HepG2 (cell line): Measurements from ENCODE around the gene TDRD9. TPM values are rescaled to one million over a fixed set of nuclear protein-coding genes. Genes with fewer than 3 reads are reported as not detected.
A peak's percentile ranks its signal among the peaks of the same experiment; 100 is the strongest.

Experiments
- ATAC-seq: fragments of 200-7000 bp; cut with Tn5 transposase; 3 replicates; pipeline ENCODE4 v1.9.1; 2020; ENCODE audit warnings: mild to moderate bottlenecking, moderate library complexity
- BruUV-seq: library from RNA; stranded (reverse); fragments of 400-500 nt; replicated peaks from 2 replicates; lab custom pipeline; 2021; lab: Mats Ljungman, UMichigan
- CTCF ChIA-PET: fragments of 300-600 bp; formaldehyde crosslinking; extraction: SDS; loops from one replicate; lab custom pipeline; 2021; ENCODE audit warnings: low total read pairs, inconsistent platforms, low intra/inter-chr PET ratio; lab: Yijun Ruan, JAX
- POLR2A ChIA-PET: fragments of 350-600 bp; sonication (Branson Sonifier 250); formaldehyde crosslinking; loops from one replicate; lab custom pipeline; 2020; ENCODE audit warnings: antibody characterized with exemption, inconsistent platforms; lab: Yijun Ruan, JAX
- DNase-seq: peaks from one replicate; pipeline ENCODE4 v3.0.0-alpha.2; 2015; ENCODE audit warnings: low spot score
- FAIRE-seq: peaks from 3 replicates; lab custom pipeline; 2011; peaks lifted over from hg19 to GRCh38; lab: Jason Lieb, UNC
- H2AFZ ChIP-seq: one replicate; pipeline ENCODE4 v1.6.1; 2011; ENCODE audit warnings: low read length, inconsistent platforms
- H3K27ac ChIP-seq: fragments of 300-600 bp; 3 replicates; pipeline ENCODE4 v1.8.0; 2011; ENCODE audit warnings: mixed run types, mild to moderate bottlenecking, mixed read lengths, low read length, inconsistent platforms; ENCODE audit not compliant: insufficient read depth; ENCODE audit errors: extremely low read length
- H3K27me3 ChIP-seq, 2 experiments: fragments of 200-600 bp in 1 of 2; 2 replicates in 1 of 2; 3 replicates in 1 of 2; pipeline versions ENCODE4 v1.6.0 to v1.8.0; 2011; ENCODE audit warnings: low read length in 2 of 2, mild to moderate bottlenecking in 2 of 2, moderate library complexity in 2 of 2, inconsistent platforms in 1 of 2; ENCODE audit not compliant: insufficient read depth in 2 of 2, control insufficient read depth in 1 of 2
- H3K36me3 ChIP-seq, 2 experiments: fragments of 200-600 bp in 1 of 2; replicated peaks in 1 of 2; 2 replicates in 1 of 2; 3 replicates in 1 of 2; pipeline versions ENCODE4 v1.5.1 to v1.8.0; 2011; ENCODE audit warnings: low read length in 2 of 2, inconsistent platforms in 1 of 2; ENCODE audit not compliant: insufficient read depth in 2 of 2, control insufficient read depth in 1 of 2
- H3K4me1 ChIP-seq: 2 replicates; pipeline ENCODE4 v1.5.1; 2012; ENCODE audit warnings: low read length, inconsistent platforms; ENCODE audit not compliant: insufficient read depth
- H3K4me2 ChIP-seq: 2 replicates; pipeline ENCODE4 v1.6.0; 2011; ENCODE audit warnings: low read depth, low read length, inconsistent platforms
- H3K4me3 ChIP-seq, 3 experiments: fragments of 200-600 bp in 1 of 3; sonication (generic), shearing (Covaris generic) in 1 of 3; replicated peaks in 1 of 3; 2 replicates each; pipeline ENCODE4 v1.5.1; 2011 to 2016; ENCODE audit warnings: low read length in 3 of 3, inconsistent platforms in 2 of 3, low read depth in 2 of 3, mild to moderate bottlenecking in 2 of 3, control low read depth in 1 of 3, mixed read lengths in 1 of 3; ENCODE audit not compliant: insufficient read depth in 1 of 3
- H3K79me2 ChIP-seq: one replicate; pipeline ENCODE4 v1.6.1; 2011; ENCODE audit warnings: low read length, inconsistent platforms; ENCODE audit not compliant: insufficient read depth
- H3K9ac ChIP-seq: 2 replicates; pipeline ENCODE4 v1.6.0; 2011; ENCODE audit warnings: mild to moderate bottlenecking, low read depth, low read length, inconsistent platforms; ENCODE audit not compliant: insufficient read depth
- H3K9me3 ChIP-seq: 2 replicates; pipeline ENCODE4 v1.5.1; 2012; ENCODE audit warnings: mild to moderate bottlenecking, low read length
- H4K20me1 ChIP-seq: 2 replicates; pipeline ENCODE4 v1.6.0; 2011; ENCODE audit warnings: inconsistent platforms, mild to moderate bottlenecking, low read length, moderate library complexity; ENCODE audit not compliant: insufficient read depth
- CEBPB ChIP-seq: IDR thresholded peaks from 2 replicates; pipeline ENCODE4 v1.6.1; 2011; ENCODE audit warnings: low read depth, low read length, improper control_type of control experiment, borderline replicate concordance
- CENPX ChIP-seq: sonication (generic); formaldehyde crosslinking; IDR thresholded peaks from 2 replicates; pipeline ENCODE4 v1.9.0; 2021; ENCODE audit warnings: mild to moderate bottlenecking, missing genetic modification reagents, moderate library complexity
- ETV5 ChIP-seq: IDR thresholded peaks from 2 replicates; pipeline ENCODE4 v1.6.1; 2018; ENCODE audit warnings: missing biosample characterization, missing genetic modification reagents, inconsistent platforms, borderline replicate concordance
- JDP2 ChIP-seq: sonication (generic); formaldehyde crosslinking; IDR thresholded peaks from 2 replicates; pipeline ENCODE4 v1.8.1; 2022; ENCODE audit warnings: missing genetic modification reagents, borderline replicate concordance
- KIAA2018 ChIP-seq: sonication (generic); formaldehyde crosslinking; IDR thresholded peaks from 2 replicates; pipeline ENCODE4 v1.5.0; 2020; ENCODE audit warnings: mild to moderate bottlenecking, missing genetic modification reagents, borderline replicate concordance
- SNRNP70 ChIP-seq: fragments of 200-400 bp; formaldehyde crosslinking; IDR thresholded peaks from 2 replicates; pipeline ENCODE4 v1.6.1; 2017; ENCODE audit warnings: mild to moderate bottlenecking, low read depth, low read length, moderate library complexity
- ZNF503 ChIP-seq: sonication (generic); formaldehyde crosslinking; IDR thresholded peaks from 2 replicates; pipeline ENCODE4 v1.4.0; 2020; ENCODE audit warnings: missing genetic modification reagents
- WGBS: methylation state at CpG from one replicate; pipeline ENCODE4 v1.1.6; 2017; ENCODE audit warnings: low lambda C conversion rate; 5-methylcytosine and 5-hydroxymethylcytosine counted together
- in situ Hi-C: cut with HindIII; loops from 2 replicates; pipeline ENCODE4 v1.10.0; 2017; ENCODE audit warnings: low pct_unique_long_range_greater_than_20kb; ENCODE audit not compliant: extremely low pct_ligation_motif_present
- intact Hi-C: fragments of 100-400 bp; cut with micrococcal nuclease; formaldehyde crosslinking; loops from one replicate; pipeline ENCODE4 v1.10.0; 2022; ENCODE audit not compliant: unreplicated experiment
- polyA plus RNA-seq, 8 experiments: library from polyadenylated mRNA; depleted of rRNA in 3 of 8; stranded (reverse) in 7 of 8; unstranded in 1 of 8; fragments of >200 nt; fragmentation: Illumina TruSeq in 4 of 8; extraction: Trizol in 4 of 8; gene quantifications; 2 replicates each; pipeline versions ENCODE4 v1.2.1 to v1.2.3, GENCODE V29; 2011 to 2016; ENCODE audit warnings: low read depth in 4 of 8, missing spikeins in 1 of 8, mixed read lengths in 1 of 8; ENCODE audit not compliant: insufficient read depth in 1 of 8
- total RNA-seq, 5 experiments: library from RNA; depleted of rRNA; stranded (reverse); fragments of >200 nt; fragmentation: Illumina TruSeq; extraction: Trizol; gene quantifications; 2 replicates each; pipeline ENCODE4 v1.2.3, GENCODE V29; 2016; ENCODE audit warnings: low read depth in 1 of 5

Gene TDRD9
- total and polyA plus RNA-seq, 2 of the 13 experiments (the other 11 are each of a cell fraction or from before 2014, with no cell fraction given), result not detected

- no peak for TF ChIP-seq KIAA2018 (CRISPR knock-in tag)
Measured at GRCh38 chr14:103899833-103900232, 28.4 kb upstream of the TDRD9 start (continued).

GRCh38 chr14:103904493-103905107, 23.7 kb upstream of the TDRD9 start:
- H2AFZ ChIP-seq, result no peak overlapping the region
- peaks cover 6% of the 10 kb centered on the region; the same call in 1 of the 2 replicates for H3K4me1 ChIP-seq
- intact Hi-C loops (no loop called here), in situ Hi-C loops (loop anchor here (5.0 kb wide), 1 partner anchor 78 kb away; no protein-coding TSS in a partner anchor)
- no peaks in the 10 kb centered on the region for H3K36me3 ChIP-seq
- FAIRE-seq, result no peak
- no peaks in the 10 kb centered on the region for H4K20me1 ChIP-seq
- no peak overlapping the region for H3K4me3 ChIP-seq
- DNase-seq, result no peak
- no TSS peak for BruUV-seq
- no peaks in the 10 kb centered on the region for H3K9me3 ChIP-seq
- WGBS, result 87% methylated on average over 2 of the region's 2 CpGs
- H3K27ac ChIP-seq, result no peak overlapping the region
- H3K9ac ChIP-seq, result no peak overlapping the region
- TF ChIP-seq ETV5 (CRISPR knock-in tag) (no peak), ZNF503 (CRISPR knock-in tag) (no peak), CEBPB (peak; percentile 13; the same call in 1 of the 2 replicates), CENPX (no peak), SNRNP70 (no peak), JDP2 (no peak)
- ChIA-PET CTCF (no interaction called here), POLR2A (interaction anchor here (0.9 kb wide), 1 partner anchor 14 kb away, joined by 3 read pairs; no protein-coding TSS in a partner anchor)
- no peak for ATAC-seq
- no peak overlapping the region for H3K4me2 ChIP-seq
- H3K27me3 ChIP-seq, result no peaks in the 10 kb centered on the region; a peak in 1 of 5 replicates
- no peaks in the 10 kb centered on the region for H3K79me2 ChIP-seq
